H9 (cell line): ENCODE data around the gene SOCS6. TPM values are rescaled to one million over a fixed set of nuclear protein-coding genes. Genes with fewer than 3 reads are reported as not detected.

Experiments
- DNase-seq: peaks from one replicate; pipeline ENCODE4 v3.0.0-alpha.2; 2017
- H2AFZ ChIP-seq: one replicate; pipeline ENCODE4 v1.6.1; 2013; ENCODE audit warnings: mild to moderate bottlenecking, low read length, control low read depth, moderate library complexity
- H2AK5ac ChIP-seq: 2 replicates; pipeline ENCODE4 v1.6.1; 2013; ENCODE audit warnings: low read length, control low read depth, mixed read lengths; ENCODE audit not compliant: insufficient read length
- H2BK120ac ChIP-seq: one replicate; pipeline ENCODE4 v1.6.1; 2013; ENCODE audit warnings: low read depth, mild to moderate bottlenecking, low read length, control low read depth, inconsistent platforms; ENCODE audit not compliant: poor library complexity, severe bottlenecking
- H2BK12ac ChIP-seq: 2 replicates; pipeline ENCODE4 v1.6.1; 2013; ENCODE audit warnings: low read length, control low read depth, mixed read lengths, low read depth; ENCODE audit not compliant: insufficient read length
- H2BK15ac ChIP-seq: 2 replicates; pipeline ENCODE4 v1.6.1; 2013; ENCODE audit warnings: low read depth, low read length, control low read depth
- H2BK20ac ChIP-seq: one replicate; pipeline ENCODE4 v1.6.1; 2013; ENCODE audit warnings: low read depth, mild to moderate bottlenecking, low read length, control low read depth, inconsistent platforms; ENCODE audit not compliant: poor library complexity, severe bottlenecking
- H2BK5ac ChIP-seq: 2 replicates; pipeline ENCODE4 v1.6.1; 2013; ENCODE audit warnings: low read length, control low read depth, mixed read lengths; ENCODE audit not compliant: insufficient read length
- H3K14ac ChIP-seq: 2 replicates; pipeline ENCODE4 v1.6.1; 2013; ENCODE audit warnings: low read length, control low read depth; ENCODE audit not compliant: insufficient read depth
- H3K18ac ChIP-seq: 2 replicates; pipeline ENCODE4 v1.6.1; 2013; ENCODE audit warnings: low read depth, mild to moderate bottlenecking, mixed read lengths, low read length, control low read depth; ENCODE audit not compliant: insufficient read length
- H3K23ac ChIP-seq: 2 replicates; pipeline ENCODE4 v1.6.1; 2013; ENCODE audit warnings: low read length, control low read depth, mixed read lengths, low read depth; ENCODE audit not compliant: insufficient read length
- H3K23me2 ChIP-seq: 2 replicates; pipeline ENCODE4 v1.6.1; 2013; ENCODE audit warnings: low read depth, mild to moderate bottlenecking, mixed read lengths, low read length, control low read depth; ENCODE audit not compliant: insufficient read length, poor library complexity, severe bottlenecking
- H3K27ac ChIP-seq: 2 replicates; pipeline ENCODE4 v1.5.1; 2013; ENCODE audit warnings: low read length, control low read depth, mixed read lengths, low read depth; ENCODE audit not compliant: insufficient read length
- H3K27me3 ChIP-seq: 2 replicates; pipeline ENCODE4 v1.6.1; 2013; ENCODE audit warnings: low read length, control low read depth, inconsistent platforms; ENCODE audit not compliant: insufficient read depth
- H3K4ac ChIP-seq: 2 replicates; pipeline ENCODE4 v1.6.1; 2013; ENCODE audit warnings: low read depth, mild to moderate bottlenecking, control low read depth, inconsistent platforms, low read length, moderate library complexity
- H3K4me1 ChIP-seq: 2 replicates; pipeline ENCODE4 v1.6.1; 2013; ENCODE audit warnings: low read length, control low read depth, inconsistent platforms; ENCODE audit not compliant: insufficient read depth
- H3K4me2 ChIP-seq: 2 replicates; pipeline ENCODE4 v1.6.1; 2013; ENCODE audit warnings: low read length, control low read depth, mixed read lengths; ENCODE audit not compliant: insufficient read length, insufficient read depth
- H3K56ac ChIP-seq: 2 replicates; pipeline ENCODE4 v1.6.1; 2013; ENCODE audit warnings: low read depth, mild to moderate bottlenecking, mixed read lengths, low read length, control low read depth; ENCODE audit not compliant: insufficient read length
- H3K79me1 ChIP-seq: 2 replicates; pipeline ENCODE4 v1.6.1; 2013; ENCODE audit warnings: low read depth, mild to moderate bottlenecking, moderate library complexity, low read length, control low read depth, inconsistent platforms; ENCODE audit not compliant: insufficient read depth, poor library complexity, severe bottlenecking
- H3K79me2 ChIP-seq: 2 replicates; pipeline ENCODE4 v1.6.1; 2013; ENCODE audit warnings: low read length, control low read depth, inconsistent platforms; ENCODE audit not compliant: insufficient read depth
- H3K9ac ChIP-seq: 2 replicates; pipeline ENCODE4 v1.6.1; 2013; ENCODE audit warnings: low read length, control low read depth, mixed read lengths; ENCODE audit not compliant: insufficient read length; ENCODE audit errors: extremely low read depth
- H3K9me3 ChIP-seq: one replicate; pipeline ENCODE4 v1.6.1; 2013; ENCODE audit warnings: low read depth, low read length, inconsistent platforms; ENCODE audit not compliant: control insufficient read depth
- H3T11ph ChIP-seq: one replicate; pipeline ENCODE4 v1.6.1; 2013; ENCODE audit warnings: mild to moderate bottlenecking, low read length, control low read depth, inconsistent platforms
- H4K20me1 ChIP-seq: one replicate; pipeline ENCODE4 v1.6.1; 2013; ENCODE audit not compliant: control insufficient read depth, insufficient read length, insufficient read depth
- H4K5ac ChIP-seq: 2 replicates; pipeline ENCODE4 v1.6.1; 2013; ENCODE audit warnings: low read depth, mild to moderate bottlenecking, mixed read lengths, low read length, control low read depth; ENCODE audit not compliant: insufficient read length
- H4K8ac ChIP-seq: replicated peaks from 2 replicates; pipeline ENCODE4 v1.6.1; 2013; ENCODE audit warnings: low read length, control low read depth, mixed read lengths, low read depth; ENCODE audit not compliant: insufficient read length
- H4K91ac ChIP-seq: 2 replicates; pipeline ENCODE4 v1.6.1; 2013; ENCODE audit warnings: low read depth, mild to moderate bottlenecking, moderate library complexity, mixed read lengths, low read length, control low read depth; ENCODE audit not compliant: insufficient read length
- H3K27ac Mint-ChIP-seq, 3 experiments: 2 replicates in 2 of 3; 3 replicates in 1 of 3; pipeline ENCODE4 v1.8.0; 2020 to 2021; ENCODE audit warnings: mixed read lengths in 3 of 3, mild to moderate bottlenecking in 1 of 3, moderate library complexity in 1 of 3
- H3K27me3 Mint-ChIP-seq: 2 replicates; pipeline ENCODE4 v1.8.0; 2021; ENCODE audit warnings: low read depth, mild to moderate bottlenecking, moderate library complexity, mixed read lengths
- H3K36me3 Mint-ChIP-seq, 3 experiments: 2 replicates in 2 of 3; 3 replicates in 1 of 3; pipeline ENCODE4 v1.8.0; 2020 to 2021; ENCODE audit warnings: low read depth in 3 of 3, mixed read lengths in 3 of 3; ENCODE audit not compliant: insufficient read depth in 1 of 3
- H3K4me1 Mint-ChIP-seq, 2 experiments: 2 replicates each; pipeline ENCODE4 v1.8.0; 2020; ENCODE audit warnings: mixed read lengths in 2 of 2
- H3K4me3 Mint-ChIP-seq, 2 experiments: 2 replicates in 1 of 2; 3 replicates in 1 of 2; pipeline ENCODE4 v1.8.0; 2020 to 2021; ENCODE audit warnings: mild to moderate bottlenecking in 2 of 2, mixed read lengths in 2 of 2, moderate library complexity in 1 of 2
- H3K9me3 Mint-ChIP-seq, 2 experiments: 2 replicates in 1 of 2; 3 replicates in 1 of 2; pipeline ENCODE4 v1.8.0; 2020; ENCODE audit warnings: mild to moderate bottlenecking in 2 of 2, mixed read lengths in 2 of 2, moderate library complexity in 1 of 2
- WGBS: extraction: QIAGEN DNeasy Blood & Tissue Kit; methylation state at CpG from one replicate; pipeline ENCODE4 v1.1.7; 2013; ENCODE audit warnings: missing lambda C conversion rate, low lambda C conversion rate, mixed read lengths; ENCODE audit not compliant: insufficient read length; ENCODE audit errors: extremely low coverage; 5-methylcytosine and 5-hydroxymethylcytosine counted together
- total RNA-seq: library from RNA; stranded (reverse); gene quantifications from 2 replicates; pipeline ENCODE4 v1.2.1, GENCODE V29; 2021
- TF ChIP-seq, protein P1 (sequence below): fragments of 200-600 bp; sonication (generic); conservative IDR thresholded peaks from 3 replicates; pipeline ENCODE4 v1.8.0; 2021; ENCODE audit warnings: antibody characterized with exemption, mild to moderate bottlenecking

The SOCS6 gene
- total RNA-seq, 1 experiment from 2014 or later: 24.5 TPM

DNA sequence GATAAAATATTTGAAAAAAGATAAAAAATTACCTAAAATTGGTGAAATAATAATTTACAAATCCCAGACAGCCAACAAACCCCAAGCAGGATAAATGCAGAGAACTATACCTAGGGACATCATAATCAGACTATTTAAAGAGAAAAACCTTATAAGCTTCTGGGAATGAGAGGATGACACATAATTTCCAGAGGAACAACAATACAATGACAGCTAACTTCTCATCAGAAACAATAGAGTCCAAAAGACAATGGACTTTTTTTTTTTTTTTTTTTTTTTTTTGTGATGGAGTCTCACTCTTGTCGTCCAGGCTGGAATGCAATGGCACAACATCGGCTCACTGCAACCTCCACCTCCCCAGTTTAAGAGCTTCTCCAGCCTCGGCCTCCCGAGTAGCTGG lies 65.2 kb downstream of the SOCS6 start:
- Histone ChIP-seq H3K9me3 (no peaks in the 10 kb centered on the region), H2AFZ (no peak overlapping the region), H2BK120ac (no peak overlapping the region), H4K5ac (no peak overlapping the region), H3K23me2 (no peaks in the 10 kb centered on the region), H3K79me2 (no peaks in the 10 kb centered on the region), H4K20me1 (no peaks in the 10 kb centered on the region), H2BK5ac (no peak overlapping the region), H4K8ac (no peak overlapping the region), H3K18ac (no peak overlapping the region), H3K14ac (no peak overlapping the region), H2BK15ac (no peak overlapping the region), H3K56ac (no peak overlapping the region), H2BK20ac (no peak overlapping the region), H3K4me1 (peaks cover 2% of the 10 kb centered on the region; the same call in 1 of the 2 replicates), H3K79me1 (no peaks in the 10 kb centered on the region), H4K91ac (no peak overlapping the region), H2AK5ac (no peak overlapping the region), H3K4ac (no peak overlapping the region), H3T11ph (no peak overlapping the region), H3K23ac (no peak overlapping the region), H2BK12ac (no peak overlapping the region), H3K9ac (no peak overlapping the region), H3K27me3 (no peaks in the 10 kb centered on the region), H3K4me2 (no peak overlapping the region), H3K27ac (no peak overlapping the region)
- no peaks in the 10 kb centered on the region for H3K27me3 Mint-ChIP-seq
- no peak overlapping the region for H3K4me3 Mint-ChIP-seq
- H3K36me3 Mint-ChIP-seq: peaks cover 10 to 26% (median 19%) of the 10 kb centered on the region in 3 experiments
- H3K9me3 Mint-ChIP-seq: peaks cover 5% of the 10 kb centered on the region in 2 experiments
- WGBS: no CpG with 5 or more reads among the region's 4 CpGs
- peaks cover 26 to 27% of the 10 kb centered on the region in 2 experiments for H3K4me1 Mint-ChIP-seq
- no peak for DNase-seq
- TF ChIP-seq, protein P1, sequence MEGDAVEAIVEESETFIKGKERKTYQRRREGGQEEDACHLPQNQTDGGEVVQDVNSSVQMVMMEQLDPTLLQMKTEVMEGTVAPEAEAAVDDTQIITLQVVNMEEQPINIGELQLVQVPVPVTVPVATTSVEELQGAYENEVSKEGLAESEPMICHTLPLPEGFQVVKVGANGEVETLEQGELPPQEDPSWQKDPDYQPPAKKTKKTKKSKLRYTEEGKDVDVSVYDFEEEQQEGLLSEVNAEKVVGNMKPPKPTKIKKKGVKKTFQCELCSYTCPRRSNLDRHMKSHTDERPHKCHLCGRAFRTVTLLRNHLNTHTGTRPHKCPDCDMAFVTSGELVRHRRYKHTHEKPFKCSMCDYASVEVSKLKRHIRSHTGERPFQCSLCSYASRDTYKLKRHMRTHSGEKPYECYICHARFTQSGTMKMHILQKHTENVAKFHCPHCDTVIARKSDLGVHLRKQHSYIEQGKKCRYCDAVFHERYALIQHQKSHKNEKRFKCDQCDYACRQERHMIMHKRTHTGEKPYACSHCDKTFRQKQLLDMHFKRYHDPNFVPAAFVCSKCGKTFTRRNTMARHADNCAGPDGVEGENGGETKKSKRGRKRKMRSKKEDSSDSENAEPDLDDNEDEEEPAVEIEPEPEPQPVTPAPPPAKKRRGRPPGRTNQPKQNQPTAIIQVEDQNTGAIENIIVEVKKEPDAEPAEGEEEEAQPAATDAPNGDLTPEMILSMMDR: no peak
- H3K27ac Mint-ChIP-seq: no peak overlapping the region
